Activated T-cell treated with anti-CD3 and anti-CD28 coated beads for 1 hour (primary cell): ENCODE data around the gene DDX47.
"Not testable (repeated sequence)": the region's sequence is repeated elsewhere in the genome, so short reads cannot be mapped to it uniquely, and the experiment has no call there.

Source experiments
- DNase-seq: peaks from one replicate; pipeline ENCODE4 v3.0.0-alpha.2; 2020; ENCODE audit warnings: low read depth

The DDX47 gene

DNA sequence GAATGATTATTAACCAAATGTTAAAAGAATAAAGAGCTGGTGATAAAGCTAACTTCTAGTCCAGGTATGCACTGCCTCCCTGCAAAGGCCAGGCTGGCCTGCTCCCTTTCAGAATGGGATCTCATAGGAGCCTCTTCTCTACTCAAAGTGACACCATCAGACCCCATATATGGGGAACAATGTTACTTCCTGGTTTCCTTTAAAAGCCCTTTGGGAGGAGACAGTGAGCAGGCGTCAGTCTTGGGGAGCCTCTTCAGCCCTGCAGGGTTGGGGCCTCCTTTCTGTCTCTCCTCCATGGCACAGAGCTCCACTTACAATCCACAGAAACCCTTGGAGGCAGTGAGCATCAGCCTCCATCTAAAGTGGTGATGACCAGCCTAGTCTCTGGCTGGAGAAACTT, 60.9 kb downstream of the DDX47 start:
- DNase-seq, result no peak

DNA sequence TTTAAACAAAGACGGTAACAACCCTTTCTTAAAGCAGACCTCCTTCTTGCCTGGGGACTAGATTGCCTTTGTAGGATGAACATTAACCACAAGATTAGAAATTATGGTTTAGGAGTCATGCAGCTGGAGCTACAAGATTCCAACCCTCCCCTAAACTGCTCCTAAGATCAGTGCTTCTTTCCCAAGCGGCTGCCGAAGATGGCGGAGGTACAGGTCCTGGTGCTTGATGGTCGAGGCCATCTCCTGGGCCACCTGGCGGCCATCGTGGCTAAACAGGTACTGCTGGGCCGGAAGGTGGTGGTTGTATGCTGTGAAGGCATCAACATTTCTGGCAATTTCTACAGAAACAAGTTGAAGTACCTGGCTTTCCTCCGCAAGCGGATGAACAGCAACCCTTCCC, 62.2 kb downstream of the DDX47 start:
- DNase-seq, result not testable (repeated sequence)

DNA sequence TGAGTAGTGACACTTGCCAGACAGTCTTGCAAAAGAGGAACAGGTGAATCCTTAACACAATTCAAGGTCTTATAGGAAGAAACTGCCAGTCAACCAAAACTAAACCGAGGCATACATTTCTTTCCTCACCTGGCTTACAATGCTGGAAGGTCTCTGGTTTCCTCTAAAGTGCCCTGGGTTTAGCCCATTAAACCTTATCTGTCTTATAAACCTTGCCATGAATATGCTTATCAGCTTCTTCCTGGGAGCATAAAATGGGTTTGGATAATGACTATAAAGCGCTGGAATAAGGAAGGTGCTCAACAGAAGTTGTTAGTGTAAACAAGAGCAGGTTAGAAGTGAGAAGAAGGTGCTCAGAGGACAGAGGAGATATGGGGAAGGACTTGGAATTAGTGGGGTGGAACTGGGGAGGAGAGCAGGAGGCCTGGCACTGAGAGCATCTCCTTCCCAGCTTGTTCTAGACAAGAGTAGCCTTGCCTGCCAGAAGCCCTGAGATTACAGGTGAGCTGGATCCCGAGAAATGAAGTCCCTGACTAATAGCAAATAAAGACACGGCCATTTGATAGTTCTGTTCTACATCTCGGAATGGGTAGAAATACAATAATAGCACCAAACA, 64.1 kb downstream of the DDX47 start:
- DNase-seq, result no peak

DNA sequence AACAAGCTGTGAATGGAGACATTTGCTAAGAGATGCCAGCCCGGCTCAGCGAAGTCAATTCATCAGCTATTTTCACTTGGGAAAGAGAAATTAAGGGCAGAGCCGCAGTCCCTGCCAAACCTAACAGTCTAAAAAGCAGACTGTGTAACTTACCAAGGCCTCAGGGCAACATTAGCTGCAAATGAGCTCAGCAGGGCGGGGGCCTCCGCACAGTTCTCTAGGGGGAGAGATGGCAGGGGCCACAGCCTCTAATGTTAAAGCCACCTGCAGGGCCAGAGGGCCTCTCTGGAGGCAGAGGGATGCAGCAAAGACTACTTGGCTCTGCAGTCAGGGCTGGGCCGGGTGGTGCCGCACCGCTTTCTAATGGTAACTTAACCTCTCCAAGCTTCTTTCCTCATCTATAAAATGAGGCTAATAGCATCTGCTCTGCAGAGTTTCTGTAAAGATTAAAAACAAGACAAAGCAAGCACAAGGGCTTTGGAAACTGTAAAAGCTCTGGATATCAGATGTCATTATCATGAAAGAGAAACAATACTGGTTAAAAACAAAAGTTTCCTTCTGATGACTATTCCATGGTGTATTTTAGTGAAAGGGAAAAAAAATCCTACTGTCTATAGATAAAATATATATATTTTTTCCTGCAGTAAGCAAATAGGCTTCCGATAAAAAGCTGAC, 64.8 kb downstream of the DDX47 start:
- DNase-seq, result no peak
